HG03558 (cell line): ENCODE measurements around the gene IL31.

Source experiments
- ATAC-seq: cut with Tn5 transposase; IDR thresholded peaks from one replicate; pipeline ENCODE4 v1.9.1; 2021; ENCODE audit warnings: moderate number of reproducible peaks; ENCODE audit not compliant: unreplicated experiment; ENCODE audit errors: extremely low read depth

Gene IL31

GRCh38 chr12:122159882-122160281 is 14.1 kb downstream of the IL31 start:
- ATAC-seq, result no peak

- ATAC-seq, result no peak
These were observed 15.2 kb downstream of the IL31 start for GRCh38 chr12:122158700-122159285.

GRCh38 chr12:122155705-122156104 is 18.3 kb downstream of the IL31 start:
- ATAC-seq, result no peak

GRCh38 chr12:122152754-122153153 is 21.3 kb downstream of the IL31 start:
- ATAC-seq, result no peak

- no peak for ATAC-seq
These were observed 23.8 kb downstream of the IL31 start for GRCh38 chr12:122150127-122150681.

GRCh38 chr12:122148657-122149056 is 25.4 kb downstream of the IL31 start:
- ATAC-seq, result no peak

GRCh38 chr12:122147514-122148290 is 26.3 kb downstream of the IL31 start:
- no peak for ATAC-seq

GRCh38 chr12:122145505-122146330 is 28.3 kb downstream of the IL31 start:
- ATAC-seq, result no peak

GRCh38 chr12:122144885-122145284 is 29.1 kb downstream of the IL31 start:
- ATAC-seq, result no peak

GRCh38 chr12:122142857-122143256 is 31.2 kb downstream of the IL31 start:
- ATAC-seq, result no peak

GRCh38 chr12:122141911-122142725 is 31.9 kb downstream of the IL31 start:
- ATAC-seq, result no peak

GRCh38 chr12:122140467-122141257 is 33.4 kb downstream of the IL31 start:
- ATAC-seq, result no peak

GRCh38 chr12:122139941-122140340 is 34.1 kb downstream of the IL31 start:
- ATAC-seq, result no peak

- no peak for ATAC-seq
These were observed 34.8 kb downstream of the IL31 start for GRCh38 chr12:122139266-122139665.

GRCh38 chr12:122138616-122139015 is 35.4 kb downstream of the IL31 start:
- no peak for ATAC-seq

GRCh38 chr12:122138181-122138580 is 35.8 kb downstream of the IL31 start:
- no peak for ATAC-seq

GRCh38 chr12:122137681-122138080 is 36.3 kb downstream of the IL31 start:
- ATAC-seq, result no peak

- no peak for ATAC-seq
These were observed 36.8 kb downstream of the IL31 start for GRCh38 chr12:122137229-122137628.

- ATAC-seq, result no peak
These were observed 38.5 kb downstream of the IL31 start for GRCh38 chr12:122135437-122136031.
